PFSK-1 (cell line): ENCODE data around the gene RND3.

ENCODE experiments used
- FOXP2 ChIP-seq: optimal IDR thresholded peaks from 2 replicates; pipeline ENCODE3; 2011; ENCODE audit warnings: borderline replicate concordance, control low read depth, inconsistent platforms; ENCODE audit not compliant: insufficient read depth; ENCODE audit errors: extremely low read length, extremely low read depth
- POLR2AphosphoS5 ChIP-seq: IDR thresholded peaks from 2 replicates; pipeline ENCODE4 v1.6.1; 2012; ENCODE audit warnings: low read depth, mild to moderate bottlenecking, control low read depth, low read length, moderate library complexity
- SIN3A ChIP-seq: IDR thresholded peaks from 2 replicates; pipeline ENCODE4 v1.6.1; 2012; ENCODE audit warnings: mild to moderate bottlenecking, low read length, moderate library complexity, borderline replicate concordance; ENCODE audit not compliant: insufficient read depth
- TAF1 ChIP-seq: IDR thresholded peaks from 2 replicates; pipeline ENCODE4 v1.6.1; 2012; ENCODE audit warnings: low read length, control low read depth, borderline replicate concordance; ENCODE audit not compliant: insufficient read depth
- TF ChIP-seq, protein P1 (sequence below), 2 experiments: IDR thresholded peaks; 2 replicates each; pipeline versions ENCODE4 v1.6.1 to v1.8.0; 2011 to 2012; ENCODE audit warnings: low read depth in 2 of 2, low read length in 2 of 2, control low read depth in 1 of 2, inconsistent platforms in 1 of 2, mild to moderate bottlenecking in 1 of 2, moderate library complexity in 1 of 2; ENCODE audit not compliant: insufficient read depth in 1 of 2

DNA sequence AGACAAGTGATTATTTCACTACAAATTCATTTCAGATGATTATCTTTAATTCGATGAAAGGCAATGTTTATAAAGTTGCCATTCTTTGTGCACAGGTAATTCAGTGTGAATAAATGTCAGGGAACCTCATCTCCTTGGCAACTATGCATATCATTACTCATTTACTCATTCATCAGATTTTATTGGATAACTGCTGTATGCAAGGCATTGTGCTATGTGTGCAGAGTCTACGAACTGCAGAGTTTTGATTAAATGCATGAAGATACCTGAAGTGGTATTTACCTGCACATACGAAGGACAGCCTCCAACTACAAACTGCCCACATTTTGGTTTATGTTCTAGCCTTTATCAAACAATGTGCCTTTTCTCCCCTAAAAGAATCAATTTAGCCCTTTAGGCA lies 3.5 kb downstream of the RND3 start:
- TF ChIP-seq, protein P1, sequence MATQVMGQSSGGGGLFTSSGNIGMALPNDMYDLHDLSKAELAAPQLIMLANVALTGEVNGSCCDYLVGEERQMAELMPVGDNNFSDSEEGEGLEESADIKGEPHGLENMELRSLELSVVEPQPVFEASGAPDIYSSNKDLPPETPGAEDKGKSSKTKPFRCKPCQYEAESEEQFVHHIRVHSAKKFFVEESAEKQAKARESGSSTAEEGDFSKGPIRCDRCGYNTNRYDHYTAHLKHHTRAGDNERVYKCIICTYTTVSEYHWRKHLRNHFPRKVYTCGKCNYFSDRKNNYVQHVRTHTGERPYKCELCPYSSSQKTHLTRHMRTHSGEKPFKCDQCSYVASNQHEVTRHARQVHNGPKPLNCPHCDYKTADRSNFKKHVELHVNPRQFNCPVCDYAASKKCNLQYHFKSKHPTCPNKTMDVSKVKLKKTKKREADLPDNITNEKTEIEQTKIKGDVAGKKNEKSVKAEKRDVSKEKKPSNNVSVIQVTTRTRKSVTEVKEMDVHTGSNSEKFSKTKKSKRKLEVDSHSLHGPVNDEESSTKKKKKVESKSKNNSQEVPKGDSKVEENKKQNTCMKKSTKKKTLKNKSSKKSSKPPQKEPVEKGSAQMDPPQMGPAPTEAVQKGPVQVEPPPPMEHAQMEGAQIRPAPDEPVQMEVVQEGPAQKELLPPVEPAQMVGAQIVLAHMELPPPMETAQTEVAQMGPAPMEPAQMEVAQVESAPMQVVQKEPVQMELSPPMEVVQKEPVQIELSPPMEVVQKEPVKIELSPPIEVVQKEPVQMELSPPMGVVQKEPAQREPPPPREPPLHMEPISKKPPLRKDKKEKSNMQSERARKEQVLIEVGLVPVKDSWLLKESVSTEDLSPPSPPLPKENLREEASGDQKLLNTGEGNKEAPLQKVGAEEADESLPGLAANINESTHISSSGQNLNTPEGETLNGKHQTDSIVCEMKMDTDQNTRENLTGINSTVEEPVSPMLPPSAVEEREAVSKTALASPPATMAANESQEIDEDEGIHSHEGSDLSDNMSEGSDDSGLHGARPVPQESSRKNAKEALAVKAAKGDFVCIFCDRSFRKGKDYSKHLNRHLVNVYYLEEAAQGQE (IDR thresholded peaks at IDR 0.05; ENCODE audit: insufficient read depth in 1 of 2, low read depth in 2 of 2, low read length in 2 of 2): no peak
- TF ChIP-seq POLR2AphosphoS5 (no peak), TAF1 (no peak), FOXP2 (no peak), SIN3A (no peak)
